ENCODE measurements around the gene SLC6A15. TPM values are rescaled to one million over a fixed set of nuclear protein-coding genes. Genes with fewer than 3 reads are reported as not detected.

Gene SLC6A15
- total RNA-seq, 1 donor from 2014 or later, result not detected

DNA sequence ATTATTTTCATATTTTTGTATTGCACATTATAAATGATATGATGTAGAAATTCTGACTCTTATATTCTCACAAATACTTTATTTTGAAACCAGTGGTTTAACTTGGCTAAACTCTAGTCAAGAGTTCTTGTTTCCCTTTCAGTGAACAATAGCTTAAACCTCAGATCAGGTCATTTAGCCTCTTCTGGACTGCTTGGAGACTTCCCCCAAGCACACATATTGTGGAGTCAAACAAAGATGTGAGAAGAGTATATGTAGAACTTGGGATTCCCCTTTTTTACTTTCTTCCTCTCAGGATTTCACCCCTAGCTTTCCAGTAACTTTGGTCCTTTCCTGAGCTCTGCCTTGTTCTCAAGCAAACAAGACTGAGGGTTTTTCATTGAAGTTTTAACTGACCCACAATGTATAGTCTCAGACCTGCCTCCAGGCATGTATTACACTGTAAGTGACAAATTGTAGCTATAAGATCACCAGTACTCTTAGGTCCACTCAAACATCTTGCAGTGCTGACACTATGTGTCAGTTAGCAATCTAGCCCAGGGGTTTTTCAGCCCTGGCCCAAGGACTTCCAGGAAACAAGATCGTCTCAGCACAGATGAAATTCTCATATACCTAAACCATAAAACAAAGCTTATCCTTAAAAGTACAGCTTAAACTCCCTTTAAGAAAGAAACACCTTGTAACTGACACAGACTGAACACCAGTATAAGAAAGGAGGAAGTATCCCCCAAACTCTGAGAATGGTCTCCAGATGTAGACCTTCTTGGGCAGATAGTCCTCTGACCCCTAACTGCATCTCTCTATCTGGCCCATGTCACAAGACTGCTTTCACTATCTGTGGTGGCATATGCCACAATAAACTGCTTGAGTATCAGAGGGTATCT is 98.6 kb downstream of the SLC6A15 start:
- Mint-ChIP-seq H3K36me3 (ENCODE audit: low read depth) (no peaks in the 10 kb centered on the region), H3K4me3 (no peak overlapping the region), H3K27ac (no peak overlapping the region), H3K4me1 (ENCODE audit: low read depth) (no peaks in the 10 kb centered on the region), H3K9me3 (no peaks in the 10 kb centered on the region), H3K27me3 (ENCODE audit: insufficient read depth) (no peaks in the 10 kb centered on the region)
- DNase-seq (ENCODE audit: low spot score), result no peak
- intact Hi-C loops (cut with micrococcal nuclease), result no loop called here

DNA sequence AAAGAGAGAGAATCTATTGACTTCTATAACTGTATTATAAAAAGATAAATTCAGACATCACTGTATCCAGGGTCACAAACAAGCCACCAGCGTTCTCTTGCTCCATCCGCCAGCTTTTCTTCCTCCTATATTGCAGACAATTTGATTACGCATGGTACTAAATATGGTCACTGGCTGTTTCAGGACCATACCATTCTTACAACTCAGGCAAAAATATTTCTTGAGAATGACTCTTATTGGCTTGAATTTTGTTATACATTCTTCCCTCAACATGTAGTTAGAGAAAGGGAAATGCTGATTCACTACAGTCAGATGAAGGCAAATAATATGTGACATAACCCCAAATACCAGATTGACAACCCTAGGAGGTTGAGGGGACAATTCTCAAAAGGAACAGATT is 101.3 kb downstream of the SLC6A15 start:
- DNase-seq (ENCODE audit: low spot score), result no peak
- no peaks in the 10 kb centered on the region for H3K27me3 Mint-ChIP-seq (ENCODE audit: insufficient read depth)

DNA sequence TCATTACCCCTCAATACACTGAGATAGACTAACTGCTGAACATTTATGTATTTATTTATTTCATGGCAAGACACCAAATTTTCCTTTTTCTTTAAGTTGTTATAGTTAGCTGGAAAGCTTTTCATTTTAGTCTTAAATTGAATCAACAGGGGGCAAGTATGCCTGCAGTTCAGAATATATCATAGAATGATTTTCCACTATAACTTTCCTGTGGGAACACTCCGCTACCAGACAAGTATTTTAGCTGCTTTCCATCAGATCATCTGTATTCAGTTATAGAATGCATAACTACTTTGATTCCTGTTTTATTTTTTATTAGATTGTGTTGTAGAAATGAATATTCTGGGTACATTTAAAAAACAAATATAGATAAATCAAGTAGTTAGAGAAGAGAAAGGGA is 102.0 kb downstream of the SLC6A15 start:
- intact Hi-C loops (cut with micrococcal nuclease), result no loop called here
- H3K27me3 Mint-ChIP-seq (ENCODE audit: insufficient read depth), result no peaks in the 10 kb centered on the region
- H3K36me3 Mint-ChIP-seq (ENCODE audit: low read depth), result no peaks in the 10 kb centered on the region
- H3K9me3 Mint-ChIP-seq, result no peaks in the 10 kb centered on the region
- no peak for DNase-seq (ENCODE audit: low spot score)
- H3K27ac Mint-ChIP-seq, result no peak overlapping the region
- no peak overlapping the region for H3K4me3 Mint-ChIP-seq
- H3K4me1 Mint-ChIP-seq (ENCODE audit: low read depth), result no peaks in the 10 kb centered on the region

More for the DNA sequence above, 101.3 kb downstream of the SLC6A15 start:
- intact Hi-C loops (cut with micrococcal nuclease), result no loop called here
- Mint-ChIP-seq H3K4me3 (no peak overlapping the region), H3K9me3 (no peaks in the 10 kb centered on the region), H3K4me1 (ENCODE audit: low read depth) (no peaks in the 10 kb centered on the region), H3K36me3 (ENCODE audit: low read depth) (no peaks in the 10 kb centered on the region), H3K27ac (no peak overlapping the region)

Other genes with a start within 250 kb of the SLC6A15 start
- gene TSPAN19, start 123.5 kb upstream of the SLC6A15 start, total RNA-seq, result not detected in 2 replicates
- gene LRRIQ1, start 123.6 kb upstream of the SLC6A15 start, total RNA-seq, result not detected in 2 replicates

Data from activated T-helper 1 cell treated with anti-CD3 and anti-CD28 coated beads, Interleukin-12 subunit alpha, Interleukin-12 subunit beta, Interleukin-2, Interleukin-4 antibody, amounts not matched to agents 30 ng/mL and 10 ng/mL and 1 ng/mL, durations not matched to agents 14 hours and 24 hours and 36 hours (primary cell).